Dermis microvascular lymphatic vessel endothelial cell (primary cell): Measurements from ENCODE around the gene ADGB. TPM values are rescaled to one million over a fixed set of nuclear protein-coding genes. Genes with fewer than 3 reads are reported as not detected.

Experiments used
- DNase-seq, 2 donors: peaks; one replicate each; pipeline versions ENCODE4 v3.0.0 to v3.0.0-alpha.2; 2010; ENCODE audit warnings: low read depth in 2 of 2
- total RNA-seq: library from RNA; depleted of rRNA; stranded (reverse); fragments of >200 nt; gene quantifications from 2 replicates; pipeline ENCODE4 v1.2.1, GENCODE V29; 2014

Gene ADGB
- total RNA-seq, 1 donor from 2014 or later = not detected

DNA sequence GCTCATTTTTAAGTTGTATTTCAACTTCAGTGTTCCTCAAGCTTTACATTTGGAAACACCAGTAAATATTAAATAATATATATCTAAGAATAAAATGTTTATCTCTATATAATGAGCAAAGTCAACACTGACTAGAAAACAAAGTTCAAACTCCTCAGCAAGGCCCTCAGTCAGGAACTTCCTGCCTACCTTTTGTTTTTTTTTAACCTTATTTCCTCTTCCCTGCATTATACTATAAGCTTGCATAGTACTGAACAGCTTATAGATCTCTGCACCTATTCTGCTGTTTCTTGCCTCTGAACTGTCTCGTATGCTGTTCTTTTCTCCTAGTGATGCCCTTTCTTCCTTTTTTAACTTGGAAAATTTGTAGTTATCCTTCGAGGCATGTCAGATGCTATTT lies 29.6 kb downstream of the ADGB start:
- no peak for DNase-seq

GRCh38 chr6:146634022-146634421 lies 35.2 kb downstream of the ADGB start:
- no peak for DNase-seq

DNA sequence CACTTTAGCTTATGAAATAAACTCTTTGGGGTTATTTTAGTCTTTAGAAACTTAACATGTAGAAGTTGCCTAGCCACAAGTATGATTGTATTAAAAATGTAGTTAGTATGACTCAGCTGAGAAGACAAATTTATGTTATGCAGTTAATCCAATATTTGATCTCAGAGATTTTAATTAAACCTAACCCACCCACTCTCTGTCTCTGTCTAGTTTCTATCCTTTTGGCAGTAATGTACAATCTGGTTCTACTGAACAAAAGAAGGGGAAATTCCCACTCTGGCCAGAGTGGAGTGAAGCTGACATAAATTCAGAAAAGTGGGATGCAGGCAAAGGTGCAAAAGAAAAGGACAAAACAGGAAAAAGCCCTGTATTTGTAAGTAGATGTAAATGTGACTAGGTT lies 36.4 kb downstream of the ADGB start:
- DNase-seq = no peak

DNA sequence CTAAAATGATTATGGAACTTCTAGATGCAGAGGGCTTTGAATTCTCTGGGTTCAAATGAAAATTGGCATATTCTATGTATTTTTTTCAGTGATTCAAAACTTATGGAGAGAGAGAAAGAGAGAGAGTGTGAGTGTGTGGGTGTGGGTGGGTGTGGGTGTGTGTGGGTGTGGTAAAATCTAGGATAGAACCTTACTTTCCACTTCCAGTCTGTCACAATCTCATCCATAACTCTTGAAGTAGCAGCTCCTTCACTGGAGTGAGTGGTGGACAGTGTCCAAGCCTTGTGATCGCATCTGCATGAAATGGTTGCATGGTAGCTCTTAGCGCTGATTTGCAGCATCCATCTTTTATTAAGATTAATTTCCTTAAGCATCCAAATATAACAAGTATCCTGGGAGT lies 37.7 kb downstream of the ADGB start:
- no peak for DNase-seq

GRCh38 chr6:146642921-146643320 lies 44.1 kb downstream of the ADGB start:
- no peak for DNase-seq

- no peak for DNase-seq
Observed at GRCh38 chr6:146650799-146651481, 52.2 kb downstream of the ADGB start.

DNA sequence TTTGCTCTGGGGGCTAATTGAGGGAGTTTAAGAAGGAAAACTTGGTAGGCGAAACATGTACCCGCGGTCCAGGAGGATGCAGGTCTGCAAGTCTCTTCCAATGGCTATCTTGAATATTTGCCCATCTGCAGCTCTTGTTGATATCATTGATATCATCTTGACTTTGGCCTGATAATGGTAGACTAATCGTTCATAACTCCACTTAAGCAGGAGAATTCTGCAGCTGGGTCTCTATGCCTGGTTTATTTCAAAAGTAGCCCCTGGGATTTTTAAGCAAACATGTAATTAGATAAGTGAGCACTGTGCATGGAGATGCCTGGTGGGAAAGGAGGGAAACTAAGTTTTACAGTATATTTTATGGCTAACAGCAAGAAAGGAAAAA lies 52.7 kb downstream of the ADGB start:
- DNase-seq = no peak

- DNase-seq = no peak
Observed at GRCh38 chr6:146657432-146657831, 58.7 kb downstream of the ADGB start.

DNA sequence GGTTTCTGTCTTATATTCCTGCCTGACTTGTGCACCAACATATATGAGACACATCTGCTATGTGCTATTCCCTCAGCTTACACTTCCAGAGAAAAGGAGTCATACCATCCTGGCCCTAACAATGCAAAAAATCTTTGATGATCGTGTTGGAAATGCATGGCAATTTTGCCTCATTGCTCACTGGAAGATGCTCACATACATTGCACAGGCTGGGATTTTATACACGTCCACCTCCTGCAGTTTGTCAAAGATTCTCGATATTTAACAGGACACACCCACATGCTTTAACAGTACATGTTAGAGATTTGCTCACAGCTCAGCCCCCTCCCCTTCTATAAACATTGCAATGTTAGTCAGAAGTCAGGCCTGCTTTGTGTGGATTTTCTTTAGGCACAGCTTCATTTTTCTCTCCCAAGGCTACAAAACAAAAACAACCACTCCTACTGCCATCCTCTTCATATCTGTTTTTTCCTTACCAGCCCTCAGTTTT lies 66.1 kb downstream of the ADGB start:
- no peak for DNase-seq

- DNase-seq = no peak
Observed at GRCh38 chr6:146666909-146667308, 68.1 kb downstream of the ADGB start.

DNA sequence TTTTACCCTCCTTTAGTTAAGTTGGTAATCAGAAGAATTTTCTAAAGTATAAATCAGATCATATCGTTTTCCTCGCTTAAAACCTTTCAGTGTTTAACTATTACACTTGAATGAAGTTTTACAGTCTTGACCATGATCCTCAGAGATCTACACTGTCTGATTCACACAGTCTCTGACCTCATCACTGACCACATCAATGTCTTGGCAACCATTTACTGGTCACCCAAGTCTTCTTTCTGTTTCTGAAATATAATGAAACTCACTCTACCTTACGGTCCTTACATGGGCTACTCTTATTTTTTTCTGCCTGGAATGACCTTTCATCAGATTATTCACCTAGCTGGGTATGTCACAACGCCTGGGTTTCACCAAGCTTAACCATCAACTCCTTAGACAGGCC lies 71.4 kb downstream of the ADGB start:
- DNase-seq = no peak

GRCh38 chr6:146673069-146673468 lies 74.3 kb downstream of the ADGB start:
- DNase-seq = no peak

DNA sequence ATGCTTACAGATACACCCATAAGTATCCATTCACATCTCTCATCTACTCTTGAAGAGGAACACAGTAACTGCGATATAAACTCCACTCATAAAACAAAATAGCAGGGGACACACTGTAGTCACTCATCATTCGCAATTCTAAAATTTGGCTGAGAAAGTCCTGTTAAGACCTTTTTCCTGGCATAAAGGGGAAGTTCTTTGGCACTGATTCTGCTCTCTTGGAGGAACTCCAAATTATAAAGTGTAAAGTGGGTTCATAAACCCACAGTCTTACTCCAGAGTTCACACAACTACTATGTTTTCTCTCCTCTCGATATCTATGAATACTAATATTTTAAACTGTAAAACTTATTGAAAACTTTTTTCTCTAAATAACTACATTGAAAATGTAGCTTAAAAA lies 80.6 kb downstream of the ADGB start:
- DNase-seq = no peak

DNA sequence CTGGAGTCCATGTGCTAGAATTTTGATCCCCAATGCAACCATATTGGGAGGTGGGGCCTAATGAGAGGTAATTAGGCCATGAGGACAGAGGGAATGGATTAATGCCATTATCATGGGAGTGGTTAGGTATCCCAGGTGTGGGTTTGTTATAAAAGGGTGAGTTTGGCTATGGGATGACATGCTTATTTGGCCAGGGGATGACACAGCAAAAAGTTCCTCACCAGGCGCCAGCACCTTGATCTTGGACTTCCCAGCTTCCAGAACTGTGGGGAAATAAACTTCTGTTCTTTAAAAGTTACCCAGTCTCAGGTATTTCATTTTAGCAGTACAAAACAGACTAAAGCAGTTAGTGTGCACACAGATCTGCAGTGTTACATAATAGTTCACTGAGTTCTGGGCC lies 84.1 kb downstream of the ADGB start:
- DNase-seq = no peak

GRCh38 chr6:146689806-146690205 lies 91.0 kb downstream of the ADGB start:
- no peak for DNase-seq

- DNase-seq = no peak
Observed at GRCh38 chr6:146693342-146693741, 94.6 kb downstream of the ADGB start.

DNA sequence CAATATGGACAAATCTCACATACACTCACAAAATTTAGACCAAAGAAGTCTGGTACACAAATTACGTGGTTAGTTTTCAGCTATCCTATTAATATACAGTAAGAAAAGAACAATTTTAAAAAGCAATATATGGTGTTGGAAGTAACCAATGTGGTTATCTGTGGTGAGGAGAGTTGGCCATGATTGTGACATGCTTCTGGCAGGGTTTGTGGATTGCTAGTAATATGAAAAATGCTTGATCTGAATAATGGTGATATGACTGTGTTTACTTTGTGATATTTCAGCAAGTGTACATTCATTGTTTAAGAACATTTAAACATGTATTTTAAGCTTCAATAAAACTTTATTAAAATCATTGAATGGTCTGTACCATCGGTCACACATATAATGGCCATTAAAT lies 99.1 kb downstream of the ADGB start:
- no peak for DNase-seq

GRCh38 chr6:146700078-146700686 lies 101.4 kb downstream of the ADGB start:
- DNase-seq = peak; percentile 68 to 80

- no peak for DNase-seq
Observed at GRCh38 chr6:146701632-146702031, 102.9 kb downstream of the ADGB start.

GRCh38 chr6:146709036-146709622 lies 110.4 kb downstream of the ADGB start:
- DNase-seq = no peak

GRCh38 chr6:146719387-146719786 lies 120.6 kb downstream of the ADGB start:
- DNase-seq = no peak

DNA sequence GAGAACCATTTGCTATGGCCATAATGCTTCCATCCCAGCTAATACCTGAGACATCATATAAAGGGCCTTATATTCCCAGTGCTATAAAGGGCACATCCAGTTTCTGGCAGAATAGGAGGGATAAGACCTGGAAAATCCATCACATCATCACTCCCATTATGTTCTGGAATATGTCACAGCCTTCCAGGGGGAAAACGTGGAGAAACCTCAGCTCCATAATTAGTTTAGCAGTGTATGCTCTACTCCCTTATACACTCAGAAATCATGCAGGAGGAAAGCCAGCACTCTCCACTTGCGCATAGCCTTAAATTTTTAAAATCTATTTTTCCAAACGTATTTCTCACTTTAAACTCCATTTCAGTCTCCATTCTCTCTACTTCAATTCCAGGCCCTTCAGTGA lies 140.9 kb downstream of the ADGB start:
- DNase-seq = no peak

- DNase-seq = peak; percentile 14 to 51
Observed at GRCh38 chr6:146741609-146742008, 142.8 kb downstream of the ADGB start.
